HG03103 (cell line): ENCODE data around the gene RARS2.

Experiments
- ATAC-seq: cut with Tn5 transposase; IDR thresholded peaks from one replicate; pipeline ENCODE4 v1.9.1; 2021; ENCODE audit warnings: low read depth; ENCODE audit not compliant: unreplicated experiment

Gene RARS2

DNA sequence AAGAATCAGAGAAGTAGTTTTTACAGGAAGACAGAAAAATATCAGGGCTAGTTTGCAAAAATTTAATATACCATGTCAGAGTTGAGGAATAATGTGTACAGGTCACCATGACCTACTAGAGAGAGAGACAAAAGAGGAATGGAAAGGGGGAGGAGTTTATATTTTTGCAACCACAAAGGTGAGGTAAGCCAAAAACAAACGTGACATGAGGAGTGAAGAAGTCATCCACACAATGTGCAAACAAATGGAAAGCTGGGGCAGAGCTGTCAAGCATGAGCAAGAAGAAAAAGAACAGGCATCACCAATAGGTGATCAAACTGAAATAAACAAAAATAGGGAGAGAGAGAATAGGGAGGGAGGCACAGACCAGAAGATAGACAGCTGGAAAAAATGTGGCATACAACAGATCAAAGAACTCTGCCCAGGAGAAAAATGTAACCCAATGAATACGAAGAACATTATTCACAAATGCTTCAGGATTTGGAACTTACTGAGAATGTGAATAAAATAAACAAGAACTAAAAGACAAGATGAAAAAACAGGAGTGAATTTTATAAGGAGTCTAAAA lies 15.5 kb downstream of the RARS2 start:
- ATAC-seq: no peak

DNA sequence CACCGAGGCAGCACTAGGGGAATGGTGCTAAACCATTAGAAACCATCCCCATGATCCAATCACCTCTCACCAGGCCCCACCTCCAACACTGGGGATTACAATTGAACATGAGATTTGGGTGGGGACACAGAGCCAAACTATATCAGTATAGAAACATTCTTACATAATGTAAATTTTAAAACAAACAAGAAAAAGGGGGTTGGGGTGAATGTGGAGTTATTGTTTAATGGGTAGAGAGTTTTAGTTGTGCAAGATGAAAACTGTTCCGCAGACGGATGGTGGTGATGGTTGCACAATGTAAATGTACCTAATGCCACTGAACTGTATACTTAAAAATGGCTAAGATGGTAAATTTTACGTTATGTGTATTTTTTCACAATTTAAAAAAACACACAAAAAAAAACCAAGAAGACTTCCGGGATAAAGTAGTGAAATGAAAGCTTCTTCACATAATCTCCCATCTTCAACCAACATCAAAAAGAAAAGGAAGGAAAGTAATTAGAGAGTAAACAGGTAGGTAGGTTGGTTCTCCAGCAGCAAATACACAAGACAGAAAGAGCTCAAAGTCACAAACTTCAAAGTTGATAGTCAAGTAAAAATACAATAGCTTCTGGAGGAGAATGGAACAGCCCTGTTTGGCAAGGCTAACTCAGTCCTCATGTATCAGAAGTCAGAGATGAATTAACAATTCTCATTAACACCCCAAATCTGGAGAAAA lies 16.3 kb downstream of the RARS2 start:
- no peak for ATAC-seq

DNA sequence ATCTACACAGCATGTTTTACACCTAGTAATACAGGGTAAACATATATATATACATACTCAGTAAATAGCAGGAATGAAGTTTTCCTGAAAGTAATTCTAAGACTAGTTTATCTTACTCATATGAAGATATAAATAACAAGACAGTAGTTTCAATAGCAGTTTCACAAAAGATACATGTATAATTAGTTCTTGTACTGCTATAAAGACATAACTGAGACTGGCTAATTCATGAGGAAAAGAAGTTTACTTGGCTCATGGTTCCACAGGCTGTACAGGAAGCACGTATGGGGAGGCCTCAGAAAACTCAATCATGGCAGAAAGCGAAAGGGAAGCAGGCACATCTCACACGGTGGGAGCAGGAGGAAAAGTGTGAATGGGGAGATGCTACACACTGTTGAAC lies 16.9 kb downstream of the RARS2 start:
- no peak for ATAC-seq

DNA sequence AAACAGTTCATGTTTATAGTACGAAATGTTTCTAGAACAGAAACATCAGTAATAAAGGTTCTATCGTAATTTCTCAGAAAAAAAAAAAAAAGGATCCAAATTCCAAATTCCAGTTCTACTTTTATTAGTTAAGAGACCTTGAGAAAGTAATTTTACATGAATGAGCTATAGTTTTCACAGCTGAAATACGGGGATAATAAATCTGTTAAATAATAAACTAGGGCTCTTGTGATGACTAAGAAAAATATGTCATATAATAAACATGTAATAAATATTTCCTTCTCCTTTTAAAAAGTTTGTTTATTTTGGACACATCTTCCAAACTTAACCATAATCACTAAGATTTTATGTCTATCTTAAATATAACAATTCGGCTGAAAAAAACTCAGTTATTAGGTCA lies 17.8 kb downstream of the RARS2 start:
- no peak for ATAC-seq

- ATAC-seq: no peak
These were observed 28.8 kb downstream of the RARS2 start for GRCh38 chr6:87561017-87561416.

- no peak for ATAC-seq
These were observed 31.3 kb downstream of the RARS2 start for GRCh38 chr6:87558446-87558845.

DNA sequence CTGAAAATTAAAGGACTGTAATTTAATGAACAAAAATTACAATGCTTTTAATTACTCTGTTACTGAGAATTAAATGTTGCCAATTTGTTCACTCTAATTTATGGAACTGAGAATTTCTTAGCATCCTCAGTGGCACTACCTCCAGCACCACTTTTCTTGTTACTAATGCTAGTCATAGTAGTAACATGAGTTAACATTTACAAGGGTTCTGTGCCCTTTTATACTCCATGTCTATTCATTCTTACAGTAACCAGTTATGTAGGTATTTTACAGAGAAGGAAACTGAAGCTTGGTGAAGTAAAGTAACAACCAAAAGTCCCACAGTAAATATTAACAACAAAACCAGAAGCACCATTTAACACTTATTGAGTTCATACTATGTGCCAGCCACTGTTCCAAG lies 34.3 kb downstream of the RARS2 start:
- ATAC-seq: no peak

DNA sequence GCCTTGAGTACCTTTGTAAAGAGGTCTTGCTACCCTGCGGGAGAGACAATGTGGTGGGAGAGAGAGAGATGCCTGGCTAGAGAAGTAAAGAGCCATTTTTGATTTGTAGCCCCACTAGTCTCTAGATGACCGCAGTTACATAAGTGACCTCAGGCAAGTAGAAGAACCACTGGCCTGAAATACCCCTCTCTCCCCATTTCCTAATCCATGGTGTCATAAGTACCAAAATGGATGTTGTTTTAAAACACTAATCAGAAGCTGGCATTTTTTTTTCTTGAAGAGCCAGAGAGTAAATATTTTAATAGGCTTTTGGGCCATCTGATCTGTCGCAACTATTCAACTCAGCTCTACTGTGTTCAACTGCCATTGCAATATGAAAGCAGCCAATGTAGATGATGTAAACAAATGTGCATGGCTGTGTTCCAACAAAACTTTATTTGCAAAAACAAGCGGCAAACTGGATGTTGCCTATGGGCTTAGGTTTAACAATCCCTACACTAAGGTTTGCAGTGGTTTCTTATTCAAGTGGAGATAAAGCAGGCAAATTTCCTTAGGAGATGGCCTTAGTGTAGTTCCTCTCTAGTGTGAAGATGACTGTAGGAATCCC lies 36.5 kb downstream of the RARS2 start:
- ATAC-seq: no peak

DNA sequence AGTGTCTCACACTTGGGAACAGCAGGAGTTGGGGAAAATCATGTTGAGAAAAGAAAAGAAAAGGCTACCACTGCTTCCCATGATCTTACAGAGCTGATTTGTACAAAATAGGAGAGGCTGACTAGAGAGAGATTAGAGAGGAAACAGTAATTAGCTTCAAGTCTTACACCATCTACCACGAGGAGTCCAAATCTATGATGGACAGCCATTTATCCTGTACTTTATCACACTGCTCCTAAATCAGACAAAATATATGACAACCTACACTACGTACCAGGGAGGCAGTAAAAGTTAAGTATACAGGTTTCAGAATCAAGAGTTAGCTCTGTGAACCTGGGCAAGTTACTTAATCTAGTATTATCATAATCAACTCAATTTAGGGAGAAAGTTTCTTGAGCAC lies 38.0 kb downstream of the RARS2 start:
- ATAC-seq: no peak

DNA sequence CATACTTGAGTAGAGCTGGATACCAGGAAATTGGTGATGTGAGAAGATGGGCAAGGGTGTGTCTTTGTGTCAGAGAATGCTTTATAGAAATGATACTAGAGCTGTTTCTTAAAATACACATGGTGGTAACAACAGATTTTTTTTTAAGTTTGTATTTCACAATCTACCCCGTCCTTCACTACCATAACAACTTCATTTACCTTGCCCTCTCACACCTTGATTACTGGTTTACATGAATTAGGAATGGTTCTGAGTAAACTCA lies 45.4 kb downstream of the RARS2 start:
- no peak for ATAC-seq

DNA sequence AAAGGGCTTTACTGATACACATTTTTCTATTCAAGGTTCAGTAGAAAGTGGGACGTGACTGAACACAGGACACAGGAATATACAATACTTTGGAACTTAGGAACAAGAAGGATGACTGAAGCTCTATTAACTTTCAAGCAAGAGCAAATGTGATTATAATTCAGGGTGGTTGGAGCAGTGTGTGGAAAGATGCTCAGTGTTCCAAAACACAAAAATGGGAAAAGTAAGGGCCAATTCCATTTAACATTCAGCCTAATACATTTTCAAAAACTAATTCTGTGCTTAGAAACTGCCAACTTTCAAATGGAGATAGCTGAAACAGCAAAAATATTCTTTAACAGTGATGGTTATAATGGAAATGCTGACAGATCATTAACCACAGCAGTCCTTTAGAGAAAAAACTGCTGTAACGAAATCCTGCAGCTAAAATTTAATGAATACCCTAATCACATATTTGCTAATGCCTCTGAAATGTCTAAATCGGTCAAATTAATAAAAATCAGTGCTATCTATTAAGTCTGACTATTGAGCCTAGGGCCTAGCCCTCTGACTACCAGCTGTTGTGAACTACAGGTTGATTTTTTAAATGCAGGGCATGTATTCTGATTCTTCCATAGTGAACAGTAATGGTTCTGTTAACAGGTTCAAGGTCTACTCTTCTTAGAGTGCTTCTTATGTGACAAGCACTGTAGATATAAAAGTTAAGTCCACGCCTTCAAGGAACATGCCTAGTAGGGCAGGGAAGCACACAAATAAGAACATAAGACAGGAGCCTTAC lies 45.9 kb downstream of the RARS2 start:
- ATAC-seq: no peak

- ATAC-seq: no peak
These were observed 48.0 kb downstream of the RARS2 start for GRCh38 chr6:87541744-87542143.

DNA sequence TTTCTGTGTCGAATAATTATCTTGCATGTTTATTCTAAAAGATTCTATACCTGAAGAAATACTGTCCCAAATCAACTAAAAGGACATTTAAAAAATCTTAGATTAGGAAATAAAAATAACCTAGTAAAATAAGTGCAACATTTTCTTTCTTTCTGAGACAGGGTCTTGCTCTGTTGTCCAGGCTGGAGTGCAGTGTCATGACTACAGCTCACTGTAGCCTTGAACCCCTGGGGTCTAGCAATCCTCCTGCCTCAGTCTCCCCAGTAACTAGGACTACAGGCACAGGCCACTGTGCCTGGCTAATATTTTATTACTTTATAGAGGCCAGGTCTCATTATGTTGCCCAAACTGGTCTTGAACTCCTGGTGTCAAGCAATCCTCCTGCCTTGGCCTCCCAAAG lies 48.7 kb downstream of the RARS2 start:
- ATAC-seq: no peak

DNA sequence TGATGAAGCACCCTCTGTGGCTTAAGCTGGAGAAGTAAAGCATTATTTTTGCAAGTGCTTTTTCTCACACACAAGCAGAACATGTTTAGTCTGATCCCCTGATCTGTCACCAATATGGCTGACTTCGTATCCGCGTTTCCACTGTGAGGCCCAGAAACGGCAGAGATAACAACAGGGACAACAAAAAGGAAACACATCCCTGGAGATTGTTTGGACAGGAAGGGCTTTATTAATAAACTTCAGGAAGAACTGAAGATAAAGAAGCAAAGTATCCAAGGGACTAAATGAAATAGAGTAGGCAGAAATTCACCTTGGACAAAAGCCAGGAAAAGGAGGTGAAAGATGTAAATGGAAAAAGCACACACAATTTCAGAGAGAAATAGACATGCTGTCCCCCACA lies 49.2 kb downstream of the RARS2 start:
- ATAC-seq: no peak

GRCh38 chr6:87539554-87539953 lies 50.2 kb downstream of the RARS2 start:
- no peak for ATAC-seq

DNA sequence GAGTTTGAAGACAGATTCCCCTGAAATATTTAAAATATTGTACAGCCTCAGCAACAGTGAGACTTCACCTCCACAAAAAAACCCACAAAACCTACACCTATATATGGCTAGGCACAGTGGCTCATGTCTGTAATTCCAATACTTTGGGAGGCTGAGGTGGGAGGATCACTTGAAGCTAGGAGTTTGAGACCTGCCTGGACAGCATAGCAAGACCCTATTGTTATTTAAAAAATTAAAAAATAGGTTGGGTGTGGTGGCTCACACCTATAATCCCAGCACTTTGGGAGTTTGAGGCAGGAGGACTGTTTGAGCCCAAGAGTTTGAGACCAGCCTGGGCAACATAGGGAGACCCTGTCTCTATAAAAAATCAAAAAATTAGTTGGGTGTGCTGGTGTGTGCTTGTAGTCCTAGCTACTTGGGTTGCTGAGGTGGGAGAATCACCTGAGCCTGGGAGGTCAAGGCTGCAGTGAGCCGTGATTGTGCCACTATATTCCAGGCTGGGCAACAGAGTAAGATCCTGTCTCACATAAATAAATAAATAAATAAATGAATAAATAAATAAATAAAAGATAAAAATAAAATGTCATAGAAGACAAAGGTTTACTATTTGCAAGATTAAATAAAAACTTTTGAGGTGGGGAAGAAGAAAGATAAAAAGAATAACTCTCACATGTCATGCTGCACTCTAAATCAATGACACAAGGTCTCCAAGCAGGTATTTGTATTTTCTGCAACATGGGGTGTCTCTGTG lies 51.1 kb downstream of the RARS2 start:
- ATAC-seq: no peak

DNA sequence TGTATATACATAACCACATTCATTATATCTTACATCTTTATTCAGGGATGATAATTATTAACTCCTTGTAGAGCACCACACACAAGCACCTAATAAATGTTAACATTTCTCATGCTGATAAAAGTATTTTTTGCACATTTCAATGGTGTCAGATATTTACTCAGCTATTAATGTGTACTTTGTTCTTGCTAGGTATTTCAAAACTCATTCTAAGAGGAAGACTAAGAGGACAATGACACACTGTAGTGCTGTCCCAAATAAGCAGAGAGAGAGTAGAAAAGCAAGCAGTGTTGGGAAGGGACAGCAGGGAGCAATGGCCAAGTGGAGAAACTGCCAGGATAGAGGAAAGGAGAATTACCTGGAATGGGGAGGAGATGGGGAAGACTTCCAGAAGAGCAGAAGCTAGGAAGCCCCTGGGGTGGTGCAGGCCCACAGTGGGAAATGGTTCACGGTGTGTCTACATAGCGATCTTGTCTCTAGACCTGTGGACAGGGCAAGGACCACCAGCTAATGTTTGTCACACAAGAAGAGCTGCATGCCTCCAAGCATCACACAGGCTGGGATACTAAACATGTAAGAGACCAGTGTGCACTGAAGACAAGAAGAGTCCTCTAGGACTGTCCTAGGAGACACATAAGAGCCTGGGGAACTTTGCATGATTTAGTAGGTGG lies 55.3 kb downstream of the RARS2 start:
- no peak for ATAC-seq

DNA sequence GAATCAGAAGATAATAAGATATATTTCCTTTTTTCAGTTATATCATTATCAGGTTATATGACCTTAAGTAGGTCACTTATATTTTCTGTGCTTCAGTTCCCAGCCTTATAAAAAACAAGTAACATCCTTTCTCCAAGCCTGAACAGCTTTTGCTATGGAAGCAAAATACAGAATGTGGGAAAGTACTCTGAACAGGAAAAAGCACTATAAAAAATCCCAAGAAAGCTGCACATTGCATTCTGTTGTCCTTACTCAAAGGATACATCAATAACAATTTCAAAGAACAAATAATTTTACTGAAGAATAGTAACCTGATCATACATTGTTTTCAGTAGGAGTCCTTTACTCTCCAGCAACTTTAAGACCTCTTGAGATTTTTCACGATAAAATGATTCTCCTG lies 60.6 kb downstream of the RARS2 start:
- no peak for ATAC-seq

- ATAC-seq: no peak
These were observed 67.1 kb downstream of the RARS2 start for GRCh38 chr6:87522686-87523085.

DNA sequence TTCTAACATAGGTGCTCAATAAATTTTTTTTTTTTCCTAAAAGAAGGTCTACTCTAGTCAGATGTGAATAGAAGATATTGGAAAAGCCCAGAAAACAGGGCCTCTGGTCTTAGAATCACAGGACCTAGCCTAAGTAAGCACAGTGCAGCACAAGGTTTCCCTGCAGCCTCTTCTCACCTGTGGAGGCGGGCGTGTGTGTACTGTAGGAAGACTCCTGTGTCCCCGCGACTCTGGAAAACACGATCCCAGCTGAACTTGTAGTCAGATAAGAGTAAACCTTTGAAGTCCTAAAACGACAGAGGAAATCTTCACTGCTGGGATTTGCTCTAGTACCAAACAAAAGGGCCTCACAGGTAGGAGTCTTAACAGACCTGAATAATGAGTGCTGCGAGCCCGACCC lies 71.3 kb downstream of the RARS2 start:
- no peak for ATAC-seq

GRCh38 chr6:87514831-87515230 lies 75.0 kb downstream of the RARS2 start:
- no peak for ATAC-seq
